GM21515 (cell line): ENCODE data around the gene M6PR.
"Not testable (repeated sequence)": the region's sequence is repeated elsewhere in the genome, so short reads cannot be mapped to it uniquely, and the experiment has no call there.

Experiments
- ATAC-seq: cut with Tn5 transposase; IDR thresholded peaks from one replicate; pipeline ENCODE4 v1.9.1; 2021; ENCODE audit not compliant: unreplicated experiment

The M6PR gene

DNA sequence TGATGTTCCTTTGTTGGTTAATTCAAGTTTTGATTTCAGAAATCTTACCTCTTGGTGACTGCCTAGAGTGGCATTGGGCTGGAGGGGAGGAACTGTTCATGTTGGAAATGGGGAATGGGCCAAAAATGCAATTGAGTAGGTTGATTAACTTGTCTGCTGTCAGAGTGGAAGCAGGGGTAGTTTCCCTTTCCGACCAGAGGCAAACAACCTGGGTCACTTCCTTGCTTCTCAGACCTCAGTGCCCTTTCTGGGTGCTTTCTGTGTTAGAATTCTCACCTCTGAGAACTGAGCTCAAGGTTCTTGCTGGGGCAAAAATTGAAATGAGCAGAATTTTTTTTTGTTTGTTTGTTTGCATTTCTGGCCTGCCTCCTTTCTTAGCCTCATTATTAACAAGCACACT is 2.3 kb upstream of the M6PR start:
- ATAC-seq: no peak

DNA sequence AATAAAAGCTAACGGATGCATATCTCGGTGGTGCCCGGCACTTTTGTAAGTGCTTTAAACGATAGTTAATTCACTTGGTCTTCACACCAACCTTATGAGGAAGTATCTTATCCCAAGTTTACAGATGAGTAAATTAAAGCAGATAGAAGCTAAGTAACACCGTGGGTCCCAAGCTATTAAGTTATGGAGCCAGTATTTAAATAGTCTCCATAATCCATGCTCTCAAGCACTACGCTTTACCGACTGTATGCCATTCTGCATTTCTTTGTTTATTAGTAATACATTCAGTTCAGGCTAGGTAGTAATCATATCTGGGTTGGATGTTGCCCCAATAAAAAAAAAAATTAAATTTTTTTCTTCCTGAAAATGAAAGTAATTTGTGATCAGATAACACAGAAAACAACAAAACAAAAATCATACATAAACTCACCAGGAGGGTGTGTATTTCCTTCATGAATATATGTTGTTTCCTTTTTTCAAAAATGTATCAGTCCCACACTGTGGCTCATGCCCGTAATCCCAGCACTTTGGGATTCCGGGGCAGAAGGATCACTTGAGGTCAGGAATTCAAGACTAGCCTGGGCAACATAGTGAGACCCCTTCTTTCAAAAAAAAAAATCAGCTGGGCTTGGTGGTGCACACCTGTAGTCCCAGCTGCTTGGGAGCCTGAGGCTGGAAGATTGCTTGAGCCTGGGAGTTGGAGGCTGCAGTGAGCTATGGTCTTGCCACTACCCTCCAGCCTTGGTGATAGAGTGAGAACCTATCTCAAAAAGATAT is 1.4 kb upstream of the M6PR start:
- no peak for ATAC-seq

DNA sequence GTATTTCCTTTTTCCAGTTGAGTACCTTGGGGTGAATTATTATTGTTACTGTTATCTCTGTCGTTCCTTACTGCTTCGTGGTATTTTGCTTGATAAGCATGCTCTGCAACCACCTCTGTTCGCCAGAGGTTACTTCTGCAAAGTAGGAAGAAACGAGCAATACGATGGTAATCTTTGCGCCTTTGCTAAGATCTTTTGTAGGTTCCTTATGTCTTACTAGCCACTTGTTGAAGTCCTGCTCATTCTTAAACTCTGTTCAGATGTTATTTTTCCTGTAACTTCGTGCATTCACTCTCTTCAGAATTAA is 729 bp upstream of the M6PR start:
- ATAC-seq: peak; percentile 15

DNA sequence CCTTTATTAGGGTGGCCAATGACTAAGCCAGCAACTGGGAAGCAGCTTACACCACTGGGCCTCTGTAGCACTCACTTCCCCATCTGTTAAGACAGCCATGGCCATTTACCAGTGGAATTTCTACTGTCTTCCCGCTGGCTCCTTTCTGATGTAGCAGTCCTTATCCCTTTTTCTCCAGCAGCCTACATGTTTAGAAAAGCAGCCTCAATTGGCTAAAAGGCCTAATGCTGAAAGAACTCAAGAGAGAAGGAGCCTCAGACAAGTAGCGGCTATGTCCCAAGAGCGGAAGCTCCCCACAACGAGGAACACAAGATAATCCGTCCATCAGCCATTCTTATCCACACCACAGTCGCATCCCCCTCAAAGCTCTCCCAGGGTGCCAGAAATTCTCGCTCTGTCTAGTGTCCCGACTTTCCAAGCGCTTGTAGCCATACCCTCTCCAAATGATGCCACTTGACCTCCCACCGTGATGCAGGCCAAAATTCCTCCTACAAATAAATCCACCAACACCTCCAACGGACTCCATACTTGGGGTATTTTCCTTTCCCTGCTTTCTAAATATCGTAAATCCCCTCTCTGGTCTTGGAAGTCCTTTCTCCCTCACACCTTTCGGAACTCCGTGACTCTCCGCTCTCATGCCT is 624 bp downstream of the M6PR start:
- ATAC-seq: no peak

- no peak for ATAC-seq
Measured at GRCh38 chr12:8947737-8948136, 1.7 kb downstream of the M6PR start.

GRCh38 chr12:8946733-8947132 is 2.7 kb downstream of the M6PR start:
- no peak for ATAC-seq

DNA sequence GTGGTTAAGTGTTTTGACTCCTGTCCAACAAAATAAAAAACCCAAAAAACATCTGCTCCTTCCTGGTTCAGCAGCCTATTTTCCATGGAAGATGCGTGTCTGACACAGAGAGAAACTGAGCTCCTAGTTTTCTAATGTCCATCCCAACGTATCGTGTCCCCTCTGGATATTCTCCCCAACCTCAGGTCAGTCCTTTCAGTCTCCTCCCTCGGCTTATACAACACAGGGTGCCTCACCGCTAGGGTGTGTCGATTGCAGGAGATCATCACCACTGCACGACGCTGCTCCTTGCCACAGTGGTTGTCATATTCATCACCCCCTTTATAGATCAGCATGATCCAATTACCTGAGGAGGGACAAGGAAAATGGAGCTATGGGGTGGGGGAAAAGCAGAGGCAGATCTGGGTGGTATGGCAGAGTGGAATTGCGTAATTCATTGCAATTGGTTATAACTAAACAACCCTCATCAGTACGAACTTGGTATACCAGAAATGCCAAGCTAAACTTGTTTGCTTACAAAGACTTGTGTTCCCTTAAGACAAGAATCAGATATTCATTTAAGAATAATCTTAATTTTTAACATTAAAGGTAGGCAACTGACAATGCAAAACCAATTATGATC is 5.8 kb downstream of the M6PR start:
- ATAC-seq: no peak

DNA sequence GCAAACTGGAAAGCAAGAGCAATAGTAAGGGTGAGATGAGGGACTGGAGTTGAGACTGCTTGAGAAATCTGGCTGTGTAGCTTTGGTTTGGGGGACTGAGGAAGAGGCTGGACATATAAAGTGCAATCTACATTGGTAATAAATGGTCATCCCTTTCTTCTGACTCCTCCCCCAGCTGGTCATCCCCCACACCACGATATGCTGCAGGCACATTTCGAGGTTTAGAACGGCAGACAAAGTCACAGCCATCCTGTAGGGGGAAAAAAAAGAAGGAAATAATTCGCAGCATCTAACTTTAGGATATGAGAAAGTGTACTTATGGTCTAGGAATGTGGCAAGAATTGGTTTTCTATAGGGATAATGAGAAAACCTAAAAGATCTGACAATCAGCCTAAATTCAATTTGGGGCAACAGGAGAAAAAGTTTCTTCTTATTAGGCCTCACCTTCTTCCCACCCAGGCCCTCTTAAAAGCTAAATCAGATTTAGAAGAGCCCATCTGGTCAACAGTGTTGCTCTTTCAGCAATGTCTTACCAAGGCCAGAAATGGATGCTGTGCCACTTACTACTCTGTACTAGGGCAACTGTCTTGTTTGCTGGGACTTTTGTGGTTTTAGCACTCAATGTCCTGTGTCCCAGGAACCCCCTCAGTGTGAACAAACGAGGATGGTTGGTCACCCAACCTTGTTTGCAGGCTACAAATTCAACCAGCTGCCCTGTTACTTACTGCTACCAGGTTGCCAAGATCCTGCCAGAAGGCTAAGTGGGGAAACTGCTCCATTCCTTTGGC is 7.6 kb downstream of the M6PR start:
- ATAC-seq: no peak

- ATAC-seq: not testable (repeated sequence)
Measured at GRCh38 chr12:8937842-8938442, 11.5 kb downstream of the M6PR start.

DNA sequence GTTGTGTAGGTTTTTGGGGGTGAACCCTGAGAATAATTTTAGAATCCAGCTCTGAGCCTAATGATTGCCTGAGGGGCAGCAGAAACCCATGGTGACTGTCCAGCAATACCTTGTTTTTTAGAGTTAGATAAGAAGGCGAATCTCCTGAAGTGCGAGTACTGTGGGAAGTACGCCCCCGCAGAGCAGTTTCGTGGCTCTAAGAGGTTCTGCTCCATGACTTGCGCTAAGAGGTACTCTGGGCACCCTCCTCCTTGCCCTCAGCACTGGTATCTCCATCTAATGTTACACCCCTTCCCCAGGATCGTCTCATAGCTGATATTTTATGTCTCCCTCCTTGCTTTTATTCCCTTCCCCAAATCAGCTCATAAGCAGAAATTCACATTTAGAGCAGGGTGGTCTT is 12.7 kb downstream of the M6PR start:
- no peak for ATAC-seq

GRCh38 chr12:8934080-8934479 is 15.4 kb downstream of the M6PR start:
- ATAC-seq: not testable (repeated sequence)

- not testable (repeated sequence) for ATAC-seq
Measured at GRCh38 chr12:8932464-8932863, 17.0 kb downstream of the M6PR start.

- not testable (repeated sequence) for ATAC-seq
Measured at GRCh38 chr12:8930655-8931323, 18.7 kb downstream of the M6PR start.

DNA sequence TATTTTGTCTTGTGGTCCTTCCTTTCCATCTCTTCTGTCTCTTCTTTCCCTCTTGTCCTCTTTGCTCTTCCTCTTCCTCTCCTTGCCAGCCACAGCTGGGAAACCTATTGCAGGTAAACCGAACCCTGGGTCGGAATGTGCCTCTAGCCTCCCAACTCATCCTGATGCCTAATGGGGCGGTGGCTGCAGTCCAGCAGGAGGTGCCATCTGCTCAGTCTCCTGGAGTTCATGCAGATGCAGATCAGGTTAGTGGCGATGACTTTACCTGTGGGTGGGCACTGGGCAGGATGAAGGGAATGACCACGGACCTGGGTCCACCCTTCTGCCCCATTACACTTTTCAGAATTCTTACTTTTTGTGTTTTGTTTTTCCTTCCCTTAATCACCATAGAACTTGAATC is 26.9 kb downstream of the M6PR start:
- ATAC-seq: no peak

- ATAC-seq: not testable (repeated sequence)
Measured at GRCh38 chr12:8919643-8920042, 29.8 kb downstream of the M6PR start.

DNA sequence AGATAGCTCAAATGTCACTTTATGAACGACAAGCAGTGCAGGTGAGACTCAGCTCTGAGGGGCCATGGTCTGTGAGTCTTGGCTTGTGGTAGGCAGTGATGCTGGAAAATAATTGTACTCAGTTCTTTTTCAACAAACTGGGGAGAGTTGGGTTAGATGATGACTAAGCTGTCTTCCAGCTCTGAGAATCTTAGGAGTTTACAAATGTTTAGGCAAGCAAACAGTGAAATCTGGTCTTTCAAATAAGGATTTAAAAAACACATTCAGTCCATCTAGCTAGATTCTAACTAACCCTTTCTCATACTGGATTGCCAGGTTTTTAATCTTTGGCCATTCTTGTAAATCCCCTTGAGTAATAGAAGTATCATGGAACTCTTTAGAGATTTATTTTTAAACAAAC is 31.7 kb downstream of the M6PR start:
- ATAC-seq: no peak

DNA sequence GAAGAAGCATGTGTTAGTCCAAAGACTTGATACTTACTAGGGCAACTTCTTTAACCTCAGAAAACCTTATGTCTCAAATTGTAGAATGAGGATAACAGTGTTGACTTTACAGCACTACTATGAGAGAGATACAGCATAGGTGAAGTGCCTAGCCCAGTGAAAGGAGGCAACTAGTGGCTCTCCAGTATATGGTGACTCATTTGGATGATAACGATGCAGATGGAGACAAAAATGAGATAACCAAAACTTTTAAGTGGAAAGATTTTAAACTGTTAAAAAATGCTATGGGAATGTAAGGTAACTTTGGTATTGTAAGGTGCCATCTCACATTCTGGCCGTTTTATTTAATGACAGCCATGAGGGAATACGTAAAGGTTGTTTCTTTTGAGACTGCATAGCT is 32.4 kb downstream of the M6PR start:
- no peak for ATAC-seq

- ATAC-seq: no peak
Measured at GRCh38 chr12:8916154-8916553, 33.3 kb downstream of the M6PR start.

GRCh38 chr12:8914716-8915526 is 34.5 kb downstream of the M6PR start:
- ATAC-seq: peak; percentile 68
